Hindlimb muscle (tissue), 1 donor: Measurements from ENCODE around the gene APBA1. TPM values are rescaled to one million over a fixed set of nuclear protein-coding genes. Genes with fewer than 3 reads are reported as not detected.

Source experiments
- DNase-seq: peaks from one replicate; pipeline ENCODE4 v3.0.0-alpha.2; 2013
- polyA plus RNA-seq: library from polyadenylated mRNA; unstranded; fragments of 120-200 nt; gene quantifications from one replicate; pipeline ENCODE4 v1.2.1, GENCODE V29; 2013; ENCODE audit not compliant: insufficient read length

Gene APBA1
- polyA plus RNA-seq, 1 donor = 6.0 TPM

- DNase-seq = no peak
These were observed 17.1 kb downstream of the APBA1 start for GRCh38 chr9:69655065-69655464.

- DNase-seq = no peak
These were observed 18.9 kb downstream of the APBA1 start for GRCh38 chr9:69653261-69653660.

GRCh38 chr9:69649566-69650250, 22.5 kb downstream of the APBA1 start:
- no peak for DNase-seq

- DNase-seq = no peak
These were observed 24.4 kb downstream of the APBA1 start for GRCh38 chr9:69647804-69648203.

- DNase-seq = no peak
These were observed 25.4 kb downstream of the APBA1 start for GRCh38 chr9:69646810-69647209.

GRCh38 chr9:69645488-69645887, 26.7 kb downstream of the APBA1 start:
- no peak for DNase-seq

- DNase-seq = no peak
These were observed 29.1 kb downstream of the APBA1 start for GRCh38 chr9:69643098-69643497.

- no peak for DNase-seq
These were observed 34.4 kb downstream of the APBA1 start for GRCh38 chr9:69637817-69638200.

- DNase-seq = no peak
These were observed 34.9 kb downstream of the APBA1 start for GRCh38 chr9:69637193-69637816.

GRCh38 chr9:69633716-69634115, 38.5 kb downstream of the APBA1 start:
- no peak for DNase-seq

- DNase-seq = no peak
These were observed 39.4 kb downstream of the APBA1 start for GRCh38 chr9:69632768-69633167.

GRCh38 chr9:69627281-69627680, 44.9 kb downstream of the APBA1 start:
- no peak for DNase-seq

GRCh38 chr9:69623276-69623675, 48.9 kb downstream of the APBA1 start:
- no peak for DNase-seq

GRCh38 chr9:69622676-69623075, 49.5 kb downstream of the APBA1 start:
- no peak for DNase-seq

GRCh38 chr9:69621730-69622460, 50.3 kb downstream of the APBA1 start:
- DNase-seq = no peak

GRCh38 chr9:69620731-69621130, 51.4 kb downstream of the APBA1 start:
- DNase-seq = no peak

- DNase-seq = no peak
These were observed 52.9 kb downstream of the APBA1 start for GRCh38 chr9:69619233-69619632.

GRCh38 chr9:69617006-69617405, 55.2 kb downstream of the APBA1 start:
- no peak for DNase-seq

GRCh38 chr9:69615880-69616279, 56.3 kb downstream of the APBA1 start:
- DNase-seq = no peak

- DNase-seq = no peak
These were observed 61.0 kb downstream of the APBA1 start for GRCh38 chr9:69611221-69611620.

GRCh38 chr9:69609156-69609555, 63.0 kb downstream of the APBA1 start:
- no peak for DNase-seq

- DNase-seq = no peak
These were observed 66.1 kb downstream of the APBA1 start for GRCh38 chr9:69606089-69606488.

GRCh38 chr9:69605406-69605805, 66.8 kb downstream of the APBA1 start:
- DNase-seq = no peak
